Heart left ventricle (tissue), 16 donors: ENCODE data around the gene NIPSNAP2. TPM values are rescaled to one million over a fixed set of nuclear protein-coding genes. Genes with fewer than 3 reads are reported as not detected.
"Not testable (repeated sequence)": the region's sequence is repeated elsewhere in the genome, so short reads cannot be mapped to it uniquely, and the experiment has no call there.

ENCODE experiments used
- ATAC-seq, 4 donors: fragments of 200-7000 bp; cut with Tn5 transposase; one replicate each; pipeline ENCODE4 v1.9.1; 2020 to 2022; ENCODE audit warnings: moderate library complexity in 4 of 4, mild to moderate bottlenecking in 3 of 4, moderate number of reproducible peaks in 1 of 4
- DNase-seq, 5 donors: peaks; one replicate each; pipeline ENCODE4 v3.0.0-alpha.2; 2020
- H3K27ac ChIP-seq, 12 donors: fragments of 200-600 bp; sonication (generic) in 4 of 12; one replicate each; pipeline versions ENCODE4 v1.5.0 to v1.8.0; 2016 to 2022; ENCODE audit warnings: mild to moderate bottlenecking in 2 of 12
- H3K27me3 ChIP-seq, 9 donors: fragments of 200-600 bp; sonication (generic) in 2 of 9; one replicate each; pipeline versions ENCODE4 v1.5.1 to v1.8.0; 2016 to 2022; ENCODE audit warnings: mild to moderate bottlenecking in 3 of 9
- H3K36me3 ChIP-seq, 9 donors: fragments of 200-600 bp; sonication (generic) in 2 of 9; one replicate each; pipeline versions ENCODE4 v1.5.0 to v1.8.0; 2018 to 2022; ENCODE audit warnings: mild to moderate bottlenecking in 2 of 9
- H3K4me1 ChIP-seq, 12 donors: fragments of 200-600 bp; sonication (generic) in 4 of 12; one replicate each; pipeline versions ENCODE4 v1.5.0 to v1.8.0; 2016 to 2022; ENCODE audit warnings: mild to moderate bottlenecking in 3 of 12
- H3K4me3 ChIP-seq, 12 donors: fragments of 200-600 bp; sonication (generic) in 4 of 12; one replicate each; pipeline versions ENCODE4 v1.5.0 to v1.8.0; 2017 to 2022; ENCODE audit warnings: mild to moderate bottlenecking in 9 of 12, moderate library complexity in 4 of 12
- H3K9me3 ChIP-seq, 12 donors: fragments of 200-600 bp; sonication (generic) in 4 of 12; one replicate each; pipeline versions ENCODE4 v1.5.0 to v1.8.0; 2016 to 2022; ENCODE audit warnings: mild to moderate bottlenecking in 1 of 12
- POLR2A ChIP-seq, 2 donors: fragments of 450-650 bp; IDR thresholded peaks; one replicate each; pipeline ENCODE4 v1.6.1; 2017; ENCODE audit warnings: antibody characterized with exemption in 2 of 2, mild to moderate bottlenecking in 2 of 2, moderate library complexity in 2 of 2
- WGBS, 4 donors: extraction: QIAGEN DNeasy Blood & Tissue Kit in 2 of 4; methylation state at CpG; one replicate each; pipeline versions ENCODE4 v1.1.5 to v1.1.7; 2013 to 2018; 5-methylcytosine and 5-hydroxymethylcytosine counted together
- intact Hi-C, 10 donors: fragments of 100-400 bp; cut with DNase I; formaldehyde crosslinking; loops; one replicate each; pipeline versions ENCODE4 v1.11.1 to v1.14.2; 2022
- polyA plus RNA-seq, 2 donors: library from polyadenylated mRNA; stranded (reverse); fragments of 200-250 nt; gene quantifications; one replicate each; pipeline ENCODE4 v1.2.3, GENCODE V29; 2013
- total RNA-seq, 9 donors: library from RNA; depleted of rRNA in 2 of 9; stranded (reverse); fragments of >200 nt in 2 of 9; fragmentation: NEBNext Ultra II Directional in 3 of 9; extraction: Animal tissue kit (Norgen Biotek cat#: 25700) in 3 of 9; gene quantifications; one replicate each; pipeline versions ENCODE4 v1.1.0 to v1.2.4, GENCODE V29; 2016 to 2023
- TF ChIP-seq, protein P1 (sequence below), 12 donors: fragments of 200-600 bp; sonication (generic) in 4 of 12; IDR thresholded peaks; one replicate each; pipeline versions ENCODE4 v1.5.0 to v1.8.0; 2018 to 2022; ENCODE audit warnings: antibody characterized with exemption in 12 of 12, mild to moderate bottlenecking in 5 of 12
- donor health status: ischemic (EF 13 %, LVEDD 7.1; RV severe dilation, severe dysfunction).
- donor health status: healthy with polysubstance abuse.
- donor health status: DM: no; HTN: yes; CAD: no.
- donor health status: DM: no; HTN: no; CAD: no.
- donor health status: ischemic (EF 25% LVEDD 6.9; RV normal size, moderate dysfunction).
- donor health status: ischemic (EF 25% LVEDD 5.7; RV mildly dilated, moderate dysfunction).
- donor health status: healthy.
- donor health status: DM: yes; HTN: yes; CAD: no.
- donor health status: ischemic (EF 35%, LVEDD 5.7; RV mildly dilated, moderate dysfunction).
- donor health status: nonischemic (EF 11% LVEDD 7.7; RV severe dilation, severe dysfunction).
- donor health status: DM: yes; HTN: yes; CAD: no.
- donor health status: PGD.
- donor health status: ischemic (EF 29% LVEDD 5.4; RV normal size, mild dysfunction).
- donor health status: nonischemic (EF 23%, LVEDD 6.1; RV moderate dilation, normal function).

NIPSNAP2 gene
- total and polyA plus RNA-seq, 11 donors = 119 to 529 (median 294) TPM

GRCh38 chr7:56003749-56004148, 39.4 kb downstream of the NIPSNAP2 start:
- H3K9me3 ChIP-seq = no peaks in the 10 kb centered on the region
- 86 to 95% (median 90%) methylated on average over 4 of the region's 4 CpGs for WGBS, 4 donors
- H3K4me1 ChIP-seq = peaks cover 0 to 6% (median 0%) of the 10 kb centered on the region in 12 donors
- intact Hi-C loops = loop anchor here in 6 of 10 donors (1.0 to 5.0 kb wide), 5 partner anchors 49 to 71 kb away; partner anchors contain the start of genes CCT6A (in 1 of the 6), PSPH (in 1 of the 6) and SUMF2 (in 1 of the 6)
- H3K27me3 ChIP-seq = no peaks in the 10 kb centered on the region
- no peak overlapping the region for H3K4me3 ChIP-seq
- H3K36me3 ChIP-seq = peaks cover 0 to 20% (median 17%) of the 10 kb centered on the region in 9 donors
- no peak for TF ChIP-seq POLR2A (IDR thresholded peaks at IDR 0.05)
- TF ChIP-seq, protein P1, sequence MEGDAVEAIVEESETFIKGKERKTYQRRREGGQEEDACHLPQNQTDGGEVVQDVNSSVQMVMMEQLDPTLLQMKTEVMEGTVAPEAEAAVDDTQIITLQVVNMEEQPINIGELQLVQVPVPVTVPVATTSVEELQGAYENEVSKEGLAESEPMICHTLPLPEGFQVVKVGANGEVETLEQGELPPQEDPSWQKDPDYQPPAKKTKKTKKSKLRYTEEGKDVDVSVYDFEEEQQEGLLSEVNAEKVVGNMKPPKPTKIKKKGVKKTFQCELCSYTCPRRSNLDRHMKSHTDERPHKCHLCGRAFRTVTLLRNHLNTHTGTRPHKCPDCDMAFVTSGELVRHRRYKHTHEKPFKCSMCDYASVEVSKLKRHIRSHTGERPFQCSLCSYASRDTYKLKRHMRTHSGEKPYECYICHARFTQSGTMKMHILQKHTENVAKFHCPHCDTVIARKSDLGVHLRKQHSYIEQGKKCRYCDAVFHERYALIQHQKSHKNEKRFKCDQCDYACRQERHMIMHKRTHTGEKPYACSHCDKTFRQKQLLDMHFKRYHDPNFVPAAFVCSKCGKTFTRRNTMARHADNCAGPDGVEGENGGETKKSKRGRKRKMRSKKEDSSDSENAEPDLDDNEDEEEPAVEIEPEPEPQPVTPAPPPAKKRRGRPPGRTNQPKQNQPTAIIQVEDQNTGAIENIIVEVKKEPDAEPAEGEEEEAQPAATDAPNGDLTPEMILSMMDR (IDR thresholded peaks at IDR 0.05) = no peak
- DNase-seq (no peak), ATAC-seq (no peak)
- no peak overlapping the region for H3K27ac ChIP-seq

DNA sequence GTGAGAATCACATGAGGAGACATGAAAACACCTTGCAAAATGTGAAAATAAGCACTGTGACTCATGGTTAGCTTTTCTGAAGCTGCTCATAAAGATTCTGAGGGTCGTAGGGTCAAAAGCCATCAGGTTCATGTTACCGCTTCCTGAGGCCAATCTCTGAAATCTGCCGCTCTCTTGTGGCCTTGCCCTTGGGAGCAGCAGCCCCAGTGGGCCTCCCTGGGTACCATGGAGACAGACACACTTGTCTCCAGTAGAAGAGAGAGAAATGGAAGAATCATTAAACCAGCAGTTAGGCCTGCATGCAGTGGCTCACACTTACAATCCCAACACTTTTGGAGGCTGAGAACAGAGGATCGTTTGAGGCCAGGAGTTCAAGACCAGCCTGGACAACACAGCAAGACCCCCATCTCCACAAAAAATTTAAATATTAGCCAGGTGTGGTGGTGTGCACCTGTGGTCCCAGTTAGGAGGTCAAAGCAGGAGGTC, 42.8 kb downstream of the NIPSNAP2 start:
- TF ChIP-seq POLR2A (IDR thresholded peaks at IDR 0.05) = no peak
- TF ChIP-seq, protein P1 (IDR thresholded peaks at IDR 0.05) = no peak
- no peaks in the 10 kb centered on the region for H3K27me3 ChIP-seq
- H3K36me3 ChIP-seq = peaks cover 0 to 9% (median 4%) of the 10 kb centered on the region in 9 donors
- no peaks in the 10 kb centered on the region for H3K9me3 ChIP-seq
- H3K27ac ChIP-seq = no peak overlapping the region
- intact Hi-C loops = loop anchor here in 5 of 10 donors (5.0 kb wide), 2 partner anchors 50 to 65 kb away; no protein-coding TSS in a partner anchor
- DNase-seq (no peak), ATAC-seq (no peak)
- no peak overlapping the region for H3K4me3 ChIP-seq
- H3K4me1 ChIP-seq = peaks cover 0 to 7% (median 0%) of the 10 kb centered on the region in 12 donors
- 78 to 89% (median 85%) methylated on average over 4 of the region's 4 CpGs for WGBS, 4 donors

GRCh38 chr7:56007891-56008290, 43.5 kb downstream of the NIPSNAP2 start:
- Histone ChIP-seq H3K36me3 (peaks cover 0 to 11% (median 4%) of the 10 kb centered on the region in 9 donors), H3K9me3 (no peaks in the 10 kb centered on the region), H3K27ac (no peak overlapping the region), H3K4me3 (no peak overlapping the region), H3K27me3 (no peaks in the 10 kb centered on the region), H3K4me1 (peaks cover 0 to 7% (median 0%) of the 10 kb centered on the region in 12 donors)
- ATAC-seq (no peak), DNase-seq (no peak)
- intact Hi-C loops = loop anchor here in 5 of 10 donors (5.0 kb wide), 2 partner anchors 49 to 64 kb away; no protein-coding TSS in a partner anchor
- no peak for TF ChIP-seq POLR2A (IDR thresholded peaks at IDR 0.05)
- TF ChIP-seq, protein P1 (IDR thresholded peaks at IDR 0.05) = no peak
- WGBS, 4 donors = 79 to 81% (median 80%) methylated on average over 9 of the region's 9 CpGs

- H3K4me1 ChIP-seq = peaks cover 0 to 7% (median 0%) of the 10 kb centered on the region in 12 donors
- no peak for TF ChIP-seq POLR2A (IDR thresholded peaks at IDR 0.05)
- TF ChIP-seq, protein P1 (IDR thresholded peaks at IDR 0.05) = no peak
- ATAC-seq (peak; percentile 71 to 83 (median 80)), DNase-seq (peak in 1 of 5 donors; percentile 21)
- no peak overlapping the region for H3K4me3 ChIP-seq
- H3K9me3 ChIP-seq = no peaks in the 10 kb centered on the region
- H3K27me3 ChIP-seq = no peaks in the 10 kb centered on the region
- H3K27ac ChIP-seq = no peak overlapping the region
- peaks cover 0 to 27% (median 6%) of the 10 kb centered on the region in 9 donors for H3K36me3 ChIP-seq
- 57 to 78% (median 69%) methylated on average over 7 of the region's 7 CpGs for WGBS, 4 donors
- intact Hi-C loops = loop anchor here in 5 of 10 donors (5.0 kb wide), 2 partner anchors 48 to 63 kb away; no protein-coding TSS in a partner anchor
These were observed 45.3 kb downstream of the NIPSNAP2 start for GRCh38 chr7:56009695-56010094.

DNA sequence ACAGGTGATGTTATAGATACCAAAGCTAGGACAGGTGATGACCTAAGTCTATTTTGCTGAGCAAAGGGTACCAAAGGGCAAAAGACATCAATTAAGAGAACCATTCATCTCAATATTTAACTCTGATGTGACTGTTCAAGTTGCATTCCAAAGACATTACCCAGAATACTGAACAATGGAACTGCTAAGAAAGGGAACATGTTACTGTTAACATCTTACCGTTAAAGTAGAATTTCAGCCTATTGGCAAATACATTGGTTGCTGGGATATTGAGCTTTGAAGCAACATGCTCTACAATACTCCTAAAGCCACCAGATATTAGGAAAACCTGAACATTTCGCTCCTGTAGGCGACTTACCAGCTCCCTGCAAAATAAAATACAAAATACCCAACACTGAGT, 52.6 kb downstream of the NIPSNAP2 start:
- H3K27ac ChIP-seq, DNase-seq, ATAC-seq, H3K27me3 ChIP-seq, H3K4me3 ChIP-seq, H3K4me1 ChIP-seq, H3K9me3 ChIP-seq, intact Hi-C loops: not testable (repeated sequence)
- H3K36me3 ChIP-seq = peaks cover 0 to 57% (median 30%) of the 10 kb centered on the region in 9 donors
- 95 to 96% (median 95%) methylated on average over 3 of the region's 3 CpGs for whole genome bisulfite sequencing, 4 donors
